ENCODE data around the gene GBP5. TPM values are rescaled to one million over a fixed set of nuclear protein-coding genes. Genes with fewer than 3 reads are reported as not detected.
A peak's percentile ranks its signal among the peaks of the same experiment; 100 is the strongest.

GBP5 gene
- total and polyA plus RNA-seq, 2 of the 13 experiments (the other 11 are each of a cell fraction or from before 2014, with no cell fraction given) = 0.01 TPM; not detected in 1

DNA sequence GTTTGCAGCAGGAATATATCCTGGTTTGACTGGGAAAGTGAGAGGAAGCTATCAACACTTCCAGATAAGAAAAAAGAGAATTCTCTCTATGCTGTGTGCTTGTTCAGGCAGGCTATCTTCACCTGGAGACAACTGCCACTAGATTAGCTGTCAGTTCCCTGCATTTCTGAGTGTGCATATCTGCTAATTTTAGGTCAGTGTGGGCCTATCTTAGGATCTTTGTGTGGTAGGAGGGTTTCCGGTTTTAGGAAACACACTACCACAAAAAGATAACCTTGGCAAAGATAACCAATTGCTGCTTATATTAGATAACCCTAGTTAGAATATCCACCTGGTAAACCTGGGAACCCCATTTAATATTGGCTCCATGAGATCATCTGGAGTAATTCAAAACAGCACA lies 22.5 kb upstream of the GBP5 start (continued):
- TF ChIP-seq POLR2AphosphoS2 (IDR thresholded peaks at IDR 0.05; ENCODE audit: low read depth, low read length) (no peak), CC2D1A (CRISPR knock-in tag; IDR thresholded peaks at IDR 0.05) (no peak), ZNF576 (CRISPR knock-in tag; IDR thresholded peaks at IDR 0.05) (no peak)
- TF ChIP-seq, protein P1, sequence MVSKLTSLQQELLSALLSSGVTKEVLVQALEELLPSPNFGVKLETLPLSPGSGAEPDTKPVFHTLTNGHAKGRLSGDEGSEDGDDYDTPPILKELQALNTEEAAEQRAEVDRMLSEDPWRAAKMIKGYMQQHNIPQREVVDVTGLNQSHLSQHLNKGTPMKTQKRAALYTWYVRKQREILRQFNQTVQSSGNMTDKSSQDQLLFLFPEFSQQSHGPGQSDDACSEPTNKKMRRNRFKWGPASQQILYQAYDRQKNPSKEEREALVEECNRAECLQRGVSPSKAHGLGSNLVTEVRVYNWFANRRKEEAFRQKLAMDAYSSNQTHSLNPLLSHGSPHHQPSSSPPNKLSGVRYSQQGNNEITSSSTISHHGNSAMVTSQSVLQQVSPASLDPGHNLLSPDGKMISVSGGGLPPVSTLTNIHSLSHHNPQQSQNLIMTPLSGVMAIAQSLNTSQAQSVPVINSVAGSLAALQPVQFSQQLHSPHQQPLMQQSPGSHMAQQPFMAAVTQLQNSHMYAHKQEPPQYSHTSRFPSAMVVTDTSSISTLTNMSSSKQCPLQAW (CRISPR knock-in tag; IDR thresholded peaks at IDR 0.05) = no peak

- Histone ChIP-seq H3K36me3 (replicated peaks in 1 of 2; ENCODE audit: control insufficient read depth in 1 of 2, insufficient read depth in 2 of 2, low read length in 2 of 2) (no peaks in the 10 kb centered on the region), H3K27ac (ENCODE audit: extremely low read length, insufficient read depth, low read length) (no peak overlapping the region), H3K4me1 (ENCODE audit: insufficient read depth, low read length) (no peaks in the 10 kb centered on the region), H3K4me2 (ENCODE audit: low read depth, low read length) (no peak overlapping the region), H3K79me2 (ENCODE audit: insufficient read depth, low read length) (no peaks in the 10 kb centered on the region), H3K9ac (ENCODE audit: insufficient read depth, low read depth, low read length) (no peak overlapping the region), H3K9me3 (ENCODE audit: low read length) (peaks cover 11% of the 10 kb centered on the region; the same call in 1 of the 2 replicates), H3K4me3 (replicated peaks in 1 of 3; ENCODE audit: insufficient read depth in 1 of 3, low read depth in 2 of 3, low read length in 3 of 3) (no peak overlapping the region), H3K27me3 (ENCODE audit: control insufficient read depth in 1 of 2, insufficient read depth in 2 of 2, low read length in 2 of 2) (no peaks in the 10 kb centered on the region), H4K20me1 (ENCODE audit: insufficient read depth, low read length) (no peaks in the 10 kb centered on the region), H2AFZ (ENCODE audit: low read length) (no peak overlapping the region)
- no peak for FAIRE-seq
- no TSS peak for BruUV-seq (replicated peaks)
- intact Hi-C loops (cut with micrococcal nuclease; ENCODE audit: unreplicated experiment) (no loop called here), in situ Hi-C loops (cut with HindIII; ENCODE audit: extremely low pct_ligation_motif_present, low pct_unique_long_range_greater_than_20kb) (no loop called here)
- TF ChIP-seq MAFK (conservative IDR thresholded peaks at IDR 0.05 in 1 of 2, IDR thresholded peaks at IDR 0.05 in 1 of 2; ENCODE audit: low read length in 2 of 2) (peak; percentile 72 to 77), MAFF (IDR thresholded peaks at IDR 0.05; ENCODE audit: low read depth, low read length) (peak; percentile 69), NKX3-1 (CRISPR knock-in tag; IDR thresholded peaks at IDR 0.05) (no peak)
- TF ChIP-seq, protein P2, sequence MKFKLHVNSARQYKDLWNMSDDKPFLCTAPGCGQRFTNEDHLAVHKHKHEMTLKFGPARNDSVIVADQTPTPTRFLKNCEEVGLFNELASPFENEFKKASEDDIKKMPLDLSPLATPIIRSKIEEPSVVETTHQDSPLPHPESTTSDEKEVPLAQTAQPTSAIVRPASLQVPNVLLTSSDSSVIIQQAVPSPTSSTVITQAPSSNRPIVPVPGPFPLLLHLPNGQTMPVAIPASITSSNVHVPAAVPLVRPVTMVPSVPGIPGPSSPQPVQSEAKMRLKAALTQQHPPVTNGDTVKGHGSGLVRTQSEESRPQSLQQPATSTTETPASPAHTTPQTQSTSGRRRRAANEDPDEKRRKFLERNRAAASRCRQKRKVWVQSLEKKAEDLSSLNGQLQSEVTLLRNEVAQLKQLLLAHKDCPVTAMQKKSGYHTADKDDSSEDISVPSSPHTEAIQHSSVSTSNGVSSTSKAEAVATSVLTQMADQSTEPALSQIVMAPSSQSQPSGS (CRISPR knock-in tag; IDR thresholded peaks at IDR 0.05) = no peak
- CTCF ChIA-PET (ENCODE audit: low intra/inter-chr PET ratio, low total read pairs) = no interaction called here
- POLR2A ChIA-PET = no interaction called here
- ATAC-seq = no peak
- WGBS (ENCODE audit: low lambda C conversion rate) = 0% methylated on average over 1 of the region's 2 CpGs
- DNase-seq (ENCODE audit: low spot score) = no peak
Observed at GRCh38 chr1:89291276-89291675, 18.6 kb upstream of the GBP5 start.
